ENCODE measurements around the gene KIF5C.

KIF5C gene

DNA sequence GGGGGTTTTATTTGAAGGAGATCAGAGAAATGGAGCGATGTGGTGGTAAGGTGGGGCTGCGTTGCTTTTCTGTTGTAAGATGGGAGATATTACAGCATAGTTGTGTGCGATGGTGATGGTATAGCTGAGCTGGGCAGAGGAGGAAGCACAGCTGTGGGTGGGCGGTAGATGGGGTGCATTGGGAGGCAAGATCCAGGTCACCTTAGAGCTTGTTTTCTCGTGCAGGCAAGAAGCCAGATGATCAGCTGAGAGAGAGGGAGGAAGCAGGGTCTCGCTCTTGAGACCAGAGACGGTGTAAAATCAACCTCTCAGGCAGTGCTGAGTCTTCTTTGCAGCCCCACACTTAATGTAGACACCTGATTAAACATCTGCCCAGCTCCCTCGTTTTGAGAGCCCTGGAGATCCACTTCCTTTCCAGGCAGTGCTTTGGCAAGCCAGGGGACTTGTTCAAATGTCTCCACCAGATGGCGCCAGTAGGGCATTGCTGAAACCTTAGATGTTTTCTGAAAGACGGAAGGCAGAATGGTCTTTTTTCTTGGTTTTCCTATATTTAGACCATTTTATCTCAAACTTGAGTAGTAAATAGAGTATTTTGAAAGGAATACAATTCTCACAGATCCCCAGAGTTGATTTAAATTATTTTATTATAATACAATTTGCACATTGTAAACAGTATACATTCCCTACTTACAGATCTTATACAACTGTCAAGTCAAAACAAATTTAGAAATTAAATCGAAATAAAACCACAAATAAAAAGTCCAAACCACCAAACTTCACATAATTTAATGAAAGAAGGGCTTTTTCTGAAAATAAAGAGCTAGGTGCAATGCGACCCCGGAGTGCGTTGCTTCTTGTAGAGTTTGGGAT is 142.3 kb downstream of the KIF5C start:
- DNase-seq (ENCODE audit: low read depth) = peak; percentile 29

DNA sequence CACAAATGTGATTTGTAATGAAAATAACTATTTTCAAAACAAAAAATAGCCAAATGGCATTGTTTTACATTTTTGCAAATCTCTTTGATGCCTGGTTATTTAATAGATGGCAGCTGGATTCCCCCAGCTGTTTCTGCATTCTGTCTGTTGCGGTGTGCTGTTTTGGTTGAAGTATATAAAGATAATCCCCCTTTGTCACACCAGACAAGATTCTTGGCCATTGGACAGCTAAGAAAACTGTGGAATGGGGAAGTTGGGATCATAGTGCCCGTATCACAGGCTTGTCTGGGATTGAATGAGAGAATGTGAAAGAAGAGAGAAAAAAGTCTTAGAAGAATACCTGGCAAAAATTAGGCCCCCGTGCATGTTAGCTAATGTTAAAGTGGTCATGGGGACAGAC is 144.0 kb downstream of the KIF5C start:
- DNase-seq (ENCODE audit: low read depth) = no peak

DNA sequence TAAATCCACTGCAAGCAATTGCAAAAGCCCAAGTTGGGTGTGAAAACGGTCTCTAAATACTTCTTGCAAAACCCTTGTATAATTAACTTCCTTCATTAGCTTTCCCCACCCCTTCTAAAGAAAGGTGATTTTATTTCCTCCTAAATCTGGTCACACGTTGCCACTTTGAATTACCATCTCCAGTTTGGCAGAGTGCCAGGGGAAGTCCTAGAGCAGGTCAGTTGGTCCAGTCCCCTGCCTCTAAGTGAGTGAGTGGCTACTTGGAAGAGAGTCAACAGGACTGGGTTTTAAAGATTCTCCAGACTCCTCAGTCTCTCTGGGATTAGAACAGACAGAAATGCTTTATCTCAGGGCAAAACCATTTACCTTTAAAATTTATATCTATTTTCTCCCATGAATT is 144.7 kb downstream of the KIF5C start:
- DNase-seq (ENCODE audit: low read depth) = no peak

DNA sequence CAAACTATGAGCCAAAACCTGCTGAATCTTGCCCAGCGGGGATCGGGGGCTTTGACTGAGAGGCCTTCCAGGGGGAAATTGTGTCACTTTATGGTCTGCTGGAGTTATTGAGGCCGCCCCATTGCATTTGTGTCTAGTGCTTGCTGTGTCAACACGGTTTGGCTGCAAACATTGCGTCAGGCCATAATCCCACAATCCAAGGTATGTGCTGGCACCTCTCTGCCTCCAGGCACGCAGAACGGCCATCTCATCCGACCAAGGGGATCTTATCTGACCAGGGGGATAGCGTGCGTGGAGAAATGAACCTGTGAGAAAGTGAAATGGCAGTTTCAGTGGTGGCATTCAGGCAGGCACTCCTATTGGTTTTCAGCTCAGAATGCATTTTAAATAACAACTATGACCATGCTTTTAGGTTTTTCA is 145.4 kb downstream of the KIF5C start:
- DNase-seq (ENCODE audit: low read depth) = no peak

DNA sequence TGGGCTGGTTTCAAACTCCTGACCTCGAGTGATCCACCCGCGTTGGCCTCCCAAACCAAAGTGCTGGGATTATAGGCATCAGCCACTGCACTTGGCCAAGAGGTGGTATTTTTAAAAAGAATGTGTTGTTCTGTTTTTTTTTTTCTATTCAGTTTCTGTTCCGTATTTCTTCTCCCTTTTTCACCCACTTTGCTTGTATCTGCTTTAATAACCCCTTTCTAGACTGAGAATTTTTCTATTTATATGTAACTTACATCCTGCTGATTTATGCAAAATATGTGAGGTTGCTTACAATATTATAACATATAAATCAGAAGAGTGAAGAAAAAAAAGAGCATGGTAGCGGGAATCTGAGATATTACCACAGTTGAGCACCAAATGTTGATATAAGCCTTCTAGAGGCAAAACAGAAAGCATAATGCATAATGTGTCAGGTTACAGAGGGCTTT is 146.3 kb downstream of the KIF5C start:
- DNase-seq (ENCODE audit: low read depth) = no peak

DNA sequence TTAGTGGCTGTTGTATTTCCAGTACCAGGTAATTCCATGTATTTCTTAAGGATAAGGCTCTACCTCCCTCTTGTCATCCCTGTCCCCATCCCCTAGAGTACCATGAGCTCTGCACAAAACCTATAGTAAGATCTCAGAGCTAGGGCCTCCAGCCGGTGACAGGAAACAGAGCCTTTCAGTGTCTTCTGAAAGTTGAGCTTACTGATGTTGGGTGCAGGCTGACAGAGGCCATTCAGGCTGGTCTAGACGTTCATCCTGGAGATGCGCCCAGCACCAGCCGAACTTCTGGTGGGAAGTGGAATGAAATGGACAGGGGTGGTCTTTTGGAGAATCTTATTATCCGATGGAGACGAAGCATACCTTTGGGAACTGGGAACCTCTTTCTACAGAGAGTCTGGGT is 146.7 kb downstream of the KIF5C start:
- no peak for DNase-seq (ENCODE audit: low read depth)

DNA sequence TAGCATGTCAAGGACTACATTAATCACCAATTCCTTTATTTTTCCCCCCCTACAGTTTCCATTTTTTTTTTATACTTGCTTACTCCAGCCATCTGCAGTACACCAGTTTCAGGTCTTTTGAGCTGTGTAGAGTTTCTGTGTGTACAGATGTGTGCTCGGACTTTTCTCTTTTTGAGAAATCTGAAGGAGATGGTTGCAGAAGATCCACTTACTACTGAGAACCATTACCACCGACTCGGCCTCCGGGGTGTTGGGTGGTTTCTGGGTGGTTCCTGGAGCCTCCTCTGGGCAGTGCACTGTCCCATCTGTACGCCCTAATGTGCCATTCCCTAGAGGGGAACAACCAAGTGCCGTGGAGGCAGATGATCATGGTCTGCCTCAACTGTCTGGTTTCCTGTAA is 148.1 kb downstream of the KIF5C start:
- DNase-seq (ENCODE audit: low read depth) = no peak

DNA sequence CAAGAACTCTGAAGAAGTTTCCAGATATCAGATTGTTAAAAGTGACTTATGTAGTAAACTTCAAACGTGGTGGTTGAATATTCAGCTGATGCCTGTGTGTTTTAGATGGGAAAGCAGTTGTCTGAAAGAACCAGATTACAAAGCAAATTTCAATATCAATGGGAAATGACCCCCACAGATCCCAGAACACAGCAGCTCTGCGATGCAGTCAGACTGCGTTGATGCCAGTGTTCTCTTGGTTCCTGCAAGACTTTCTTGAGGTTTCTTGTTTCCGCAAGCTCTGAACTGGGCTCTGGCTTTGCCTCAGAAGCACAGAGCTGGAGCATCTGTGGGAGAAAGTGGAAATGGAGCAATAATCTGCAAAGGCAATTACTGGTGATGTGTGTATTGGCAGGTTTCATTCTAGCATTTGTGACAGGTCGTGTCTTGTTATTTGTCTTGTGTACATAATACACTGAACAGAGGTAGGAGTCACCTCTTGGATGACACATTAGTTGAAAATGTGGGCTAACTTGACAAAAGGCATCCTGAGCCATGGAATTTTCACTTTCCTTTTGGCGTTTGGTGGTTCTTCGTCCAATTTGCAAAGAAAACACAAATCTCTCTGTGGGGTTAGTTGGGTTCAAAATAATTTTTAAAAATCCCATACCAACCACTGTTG is 152.7 kb downstream of the KIF5C start:
- no peak for DNase-seq (ENCODE audit: low read depth)

DNA sequence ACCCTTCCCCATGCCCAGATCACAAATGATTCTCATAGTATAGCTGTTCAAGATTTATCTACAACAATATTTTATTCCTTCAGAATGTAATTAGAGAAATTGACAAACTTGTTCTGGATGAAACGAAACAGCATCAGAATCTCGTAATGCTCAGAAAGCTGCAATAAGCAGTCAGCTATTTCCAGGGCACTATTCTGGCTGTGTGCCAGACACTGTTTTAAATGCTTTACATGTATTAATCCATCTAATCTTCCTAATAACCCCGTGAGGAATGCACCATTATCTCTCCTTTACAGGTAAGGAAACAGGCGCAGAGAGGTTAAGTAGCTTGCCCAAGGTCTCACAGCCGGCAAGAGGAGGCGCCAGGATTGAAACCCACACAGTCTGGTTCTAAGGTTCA is 153.3 kb downstream of the KIF5C start:
- no peak for DNase-seq (ENCODE audit: low read depth)

DNA sequence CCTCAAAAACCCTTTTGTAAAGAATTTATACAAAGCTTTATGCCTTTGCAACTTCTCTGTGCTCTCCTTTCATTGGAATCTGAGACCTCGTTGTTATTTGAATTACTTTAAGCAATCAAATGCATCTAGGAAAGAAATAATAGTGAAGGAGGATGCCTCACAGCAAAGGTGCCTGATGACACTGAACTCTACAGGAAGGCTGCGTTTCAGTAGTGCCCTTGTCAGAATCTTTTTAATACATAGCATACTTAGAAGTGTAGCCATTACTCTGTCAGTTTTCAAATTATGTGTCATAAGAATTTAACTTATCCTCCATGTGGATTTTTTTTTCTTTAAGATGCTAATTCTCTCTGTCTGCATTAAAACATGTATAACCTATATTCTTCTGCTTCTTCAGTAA is 153.9 kb downstream of the KIF5C start:
- DNase-seq (ENCODE audit: low read depth) = no peak

DNA sequence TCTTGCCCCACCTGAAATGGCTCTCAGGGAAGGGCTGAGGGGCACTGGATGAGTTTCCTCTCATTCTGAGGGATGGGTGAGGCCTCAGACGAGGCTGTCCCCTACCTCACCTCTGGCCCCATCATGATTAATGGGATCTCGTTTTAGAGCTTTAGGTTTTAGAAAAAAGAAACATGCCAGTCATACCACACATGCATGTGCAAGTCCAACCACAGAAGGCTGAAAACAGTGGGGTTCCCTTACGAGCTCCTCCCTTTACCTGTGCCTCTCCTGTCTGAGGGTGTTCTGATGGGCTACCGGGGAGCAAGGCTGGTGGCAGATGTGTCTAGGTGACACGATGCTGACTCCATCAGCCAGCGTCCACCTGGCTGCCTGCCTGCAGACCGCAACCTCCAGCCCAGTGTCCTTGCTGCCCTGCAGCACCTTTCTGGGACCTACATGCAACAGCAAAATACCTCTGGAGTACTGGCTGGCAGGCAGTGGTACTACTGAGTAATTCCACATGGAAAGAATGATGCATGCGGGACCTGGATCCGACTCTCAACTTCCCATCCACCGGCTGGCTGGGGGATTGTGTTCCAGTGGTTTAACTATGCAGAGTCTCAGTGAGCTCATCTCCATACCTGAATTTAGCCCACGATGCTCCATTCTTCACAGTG is 154.4 kb downstream of the KIF5C start:
- no peak for DNase-seq (ENCODE audit: low read depth)

DNA sequence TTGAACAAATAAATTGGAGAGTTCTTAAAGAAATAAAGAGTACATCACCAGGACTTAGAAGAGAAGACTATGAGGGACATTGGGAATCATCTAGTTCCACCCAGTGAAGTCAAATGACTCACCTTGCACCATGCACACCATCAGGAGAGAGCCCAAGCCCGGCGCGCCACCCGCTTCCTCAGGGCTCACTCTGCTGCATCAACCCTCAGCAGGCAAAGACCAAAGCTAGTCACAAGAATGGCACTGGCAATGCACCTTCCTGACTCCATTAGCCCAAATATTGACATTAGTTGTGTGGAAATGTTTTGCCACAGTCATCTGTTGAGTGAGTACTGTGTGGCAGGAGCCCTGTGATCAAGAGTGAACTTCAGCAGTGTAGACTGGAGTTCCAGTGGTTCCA is 156.4 kb downstream of the KIF5C start:
- no peak for DNase-seq (ENCODE audit: low read depth)

DNA sequence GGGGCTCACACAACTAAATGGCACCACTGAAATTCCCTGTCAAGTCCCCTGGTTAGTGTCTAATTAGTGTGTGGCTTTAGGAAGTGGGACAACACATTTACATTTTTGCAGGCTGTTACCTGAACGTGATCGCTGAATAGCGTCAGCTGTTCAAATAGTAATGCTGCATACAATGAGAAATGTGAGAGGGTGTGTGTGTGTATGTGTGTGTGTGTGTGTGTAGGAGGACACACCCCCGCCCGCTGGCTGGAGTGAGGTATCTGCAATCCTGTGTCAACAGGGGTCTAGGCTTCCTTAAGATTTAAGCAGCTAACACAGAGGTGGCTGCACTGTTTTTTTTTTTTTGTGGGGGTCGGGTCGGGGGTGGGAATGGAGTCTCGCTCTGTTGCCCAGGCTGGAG is 158.7 kb downstream of the KIF5C start:
- no peak for DNase-seq (ENCODE audit: low read depth)

DNA sequence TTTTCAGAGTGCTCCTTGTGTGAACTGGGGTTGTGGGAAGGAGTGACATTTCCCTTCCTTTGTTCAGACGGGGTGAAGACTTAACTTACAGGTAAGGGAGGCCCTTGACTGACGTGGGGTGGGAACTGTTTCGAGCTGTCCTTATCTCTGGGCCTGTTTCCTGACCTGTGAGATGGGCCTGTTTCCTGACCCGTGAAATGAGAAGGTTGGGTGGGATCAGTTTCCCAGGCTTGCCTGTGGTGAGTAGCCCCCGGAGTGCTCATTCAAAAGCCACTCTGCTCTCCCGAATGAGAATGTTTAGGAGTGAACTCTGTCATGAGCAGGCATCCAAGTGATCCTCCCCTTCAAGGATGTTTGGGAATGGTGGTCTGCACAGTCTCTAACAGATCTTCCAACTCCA is 159.4 kb downstream of the KIF5C start:
- DNase-seq (ENCODE audit: low read depth) = no peak

DNA sequence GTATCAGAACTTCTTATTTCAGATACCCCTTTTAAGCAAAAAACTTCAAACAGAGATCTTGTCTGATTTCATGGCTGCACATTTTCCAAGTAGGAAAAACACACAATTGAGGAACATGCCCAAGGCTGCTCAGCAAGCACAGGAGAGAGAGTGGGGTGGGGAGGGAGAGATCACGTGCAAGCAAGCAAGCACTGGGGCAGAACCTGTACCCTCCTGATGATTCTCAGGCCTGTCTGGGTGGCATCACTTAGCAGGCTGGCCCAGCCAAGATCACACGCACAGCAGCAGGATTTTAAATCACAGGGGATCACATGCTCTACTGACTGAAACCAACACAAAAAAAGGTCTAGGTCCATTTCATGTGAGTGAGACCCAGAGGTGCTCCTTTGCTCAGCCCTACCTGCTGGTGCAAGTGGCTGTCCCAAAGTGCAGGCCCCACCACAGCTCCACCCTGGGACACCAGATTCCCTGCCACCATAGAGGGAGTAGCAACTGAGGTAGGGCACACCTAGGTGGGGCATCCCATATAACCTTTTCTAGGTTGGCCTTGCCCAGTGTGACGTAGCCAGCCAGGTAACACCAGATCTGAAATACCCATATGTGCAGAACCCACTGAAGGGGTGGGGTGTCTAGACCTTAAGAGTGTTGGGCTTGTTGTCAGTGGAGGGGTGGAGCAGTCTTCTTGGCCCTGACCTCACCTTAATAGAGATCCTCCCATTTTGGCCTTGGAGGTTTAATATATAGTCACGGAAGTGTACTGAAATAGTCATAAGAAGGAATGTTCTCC is 161.7 kb downstream of the KIF5C start:
- DNase-seq (ENCODE audit: low read depth) = no peak

DNA sequence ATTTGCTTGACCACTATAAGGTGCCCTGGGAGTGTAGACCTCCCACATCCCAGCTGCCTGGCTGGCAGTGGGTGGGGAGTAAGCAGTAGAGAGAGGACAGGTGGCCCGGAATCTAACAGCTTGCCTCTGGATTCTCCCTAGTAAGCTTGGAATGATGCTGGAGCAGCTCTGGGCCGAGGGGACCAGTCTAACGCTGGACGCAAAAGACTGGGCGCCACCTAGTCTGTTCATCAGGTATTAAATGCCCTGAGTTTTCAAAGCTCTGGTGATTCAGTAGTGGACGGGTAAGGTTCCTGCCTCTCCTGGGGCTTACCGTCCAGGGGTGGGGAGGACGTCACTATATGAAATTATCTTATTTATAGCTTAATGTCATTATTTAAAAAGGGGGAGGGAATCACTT is 162.8 kb downstream of the KIF5C start:
- no peak for DNase-seq (ENCODE audit: low read depth)

DNA sequence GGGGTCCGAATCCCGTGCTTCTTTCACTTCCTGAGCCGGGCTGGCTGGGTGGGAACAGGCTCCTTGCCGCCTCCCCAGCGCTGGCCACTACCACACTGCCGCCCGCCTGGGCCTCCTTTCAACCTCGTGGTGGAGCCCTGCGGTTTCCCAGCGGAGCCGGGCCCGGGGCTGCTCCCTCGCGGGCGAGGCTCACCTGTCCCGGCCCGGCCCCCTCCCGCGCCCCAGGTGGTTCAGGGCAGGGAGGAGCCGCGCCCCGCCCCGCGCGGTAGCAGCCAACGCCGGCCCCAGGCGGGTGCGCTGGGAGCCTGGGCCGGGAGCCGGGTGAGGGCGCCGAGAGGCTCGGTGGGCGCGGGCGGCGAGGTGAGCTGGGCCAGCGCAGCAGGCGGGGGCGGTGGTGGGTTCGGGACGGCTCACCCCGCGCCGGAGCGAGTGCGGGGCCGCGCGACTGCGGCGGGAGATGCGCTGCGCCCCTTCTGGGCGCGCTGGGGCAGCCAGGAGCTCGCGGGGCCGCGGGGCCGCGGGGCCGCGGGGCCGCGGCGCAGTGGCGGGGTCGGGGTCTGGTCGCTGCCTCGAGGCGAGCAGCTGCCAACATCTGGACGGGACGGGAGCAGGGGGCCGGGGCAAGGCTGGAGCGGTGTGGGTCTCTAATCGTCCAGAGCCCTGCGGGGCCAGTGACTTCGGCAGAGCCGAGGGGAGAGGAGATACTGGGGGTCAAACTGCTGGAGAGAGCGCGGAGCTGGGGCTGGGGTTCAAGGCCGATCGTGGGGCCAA is 163.6 kb downstream of the KIF5C start, which contains the start of gene LYPD6B:
LYPD6B (plus strand) TSS at position 258 of the 771 bp plus-strand sequence. CDS start 92,250 bp downstream, outside the sequence.
- DNase-seq (ENCODE audit: low read depth) = no peak

DNA sequence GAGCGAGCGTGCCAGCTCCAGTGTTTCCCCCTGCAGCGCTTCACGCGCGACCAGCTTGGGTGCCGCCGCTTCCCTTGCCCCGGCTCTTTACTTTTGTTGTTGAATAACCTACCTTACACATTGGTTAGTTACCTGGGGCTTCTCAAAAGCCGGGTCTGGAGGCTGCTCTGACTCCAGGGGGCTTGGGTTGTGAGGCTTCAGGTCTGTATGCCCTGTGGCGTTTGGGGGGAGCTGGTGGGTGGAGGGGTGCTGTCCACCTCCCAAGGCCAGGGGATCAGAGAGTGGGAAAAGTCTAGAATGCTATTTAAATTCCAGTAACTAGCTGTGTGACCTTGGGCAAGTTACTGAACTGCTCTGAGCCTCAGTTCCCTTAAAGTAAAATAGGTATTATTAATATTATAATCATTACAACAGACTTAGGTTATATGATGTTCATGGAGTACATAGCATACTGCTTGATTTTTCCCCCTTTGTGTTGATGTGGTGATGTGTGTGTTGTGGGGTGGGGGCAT is 164.2 kb downstream of the KIF5C start:
- no peak for DNase-seq (ENCODE audit: low read depth)

DNA sequence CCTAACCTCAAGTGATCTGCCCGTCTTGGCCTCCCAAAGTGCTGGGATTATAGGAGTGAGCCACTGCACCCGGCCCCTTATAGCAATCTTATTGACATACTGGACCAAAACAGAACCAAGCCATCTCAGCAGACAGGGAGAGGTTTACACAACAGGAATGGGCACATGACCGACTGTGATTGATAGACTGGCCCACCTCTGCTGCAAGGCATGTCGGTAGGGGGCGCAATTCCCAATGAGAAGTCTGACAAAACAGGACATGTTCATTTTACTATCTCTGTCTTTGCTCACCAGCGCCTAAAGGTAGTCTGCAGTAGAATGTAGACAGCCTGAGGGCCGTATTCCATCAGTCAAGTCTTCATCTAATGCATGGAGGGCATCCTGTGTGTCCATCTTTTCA is 165.4 kb downstream of the KIF5C start:
- DNase-seq (ENCODE audit: low read depth) = no peak

DNA sequence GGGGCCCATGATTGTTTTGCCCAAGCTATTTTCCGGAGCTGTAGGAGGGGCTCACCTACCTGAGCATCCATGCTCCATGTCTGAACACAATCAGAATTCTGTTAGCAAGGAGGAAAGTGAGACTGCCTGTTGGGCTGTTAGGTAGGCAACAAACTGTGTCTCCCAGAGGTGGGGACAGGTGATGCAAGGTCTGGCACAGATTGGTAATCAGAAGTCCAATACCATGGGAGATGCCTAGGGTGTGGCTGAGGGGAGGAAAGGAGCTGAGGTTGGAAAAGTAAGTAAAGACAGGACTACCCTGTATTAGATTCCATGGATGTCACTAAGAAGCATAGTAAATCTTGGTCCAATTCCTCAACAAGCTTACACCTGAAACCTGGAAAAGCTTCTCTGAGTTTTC is 166.5 kb downstream of the KIF5C start:
- no peak for DNase-seq (ENCODE audit: low read depth)

DNA sequence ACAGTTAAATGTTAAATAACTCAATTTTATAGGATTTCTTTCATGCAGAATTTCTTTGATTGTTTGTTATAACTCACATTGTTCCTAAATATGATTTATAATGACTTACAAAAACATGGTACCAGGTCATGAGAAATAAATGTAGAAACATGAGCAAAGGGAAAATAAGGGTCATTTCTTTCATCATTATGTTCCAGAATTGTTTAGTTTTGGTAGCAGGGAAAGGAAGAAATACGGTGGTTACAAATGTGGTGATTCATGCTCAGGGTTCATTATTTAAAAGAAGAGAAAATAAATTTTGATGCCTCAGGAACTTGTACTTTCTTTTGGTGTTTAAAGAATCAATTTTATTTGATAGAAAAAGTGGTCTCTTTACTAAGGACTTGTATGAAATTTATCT is 167.9 kb downstream of the KIF5C start:
- DNase-seq (ENCODE audit: low read depth) = no peak
